Activated gamma-delta T cell treated with anti-CD3 and anti-CD28 coated beads, Interleukin-2, amount 50 U/mL, for 16 hours (primary cell): ENCODE results near the gene CNNM4.

Experiments
- DNase-seq: peaks from one replicate; pipeline ENCODE4 v3.0.0-alpha.2; 2020; ENCODE audit warnings: low read depth

The CNNM4 gene

DNA sequence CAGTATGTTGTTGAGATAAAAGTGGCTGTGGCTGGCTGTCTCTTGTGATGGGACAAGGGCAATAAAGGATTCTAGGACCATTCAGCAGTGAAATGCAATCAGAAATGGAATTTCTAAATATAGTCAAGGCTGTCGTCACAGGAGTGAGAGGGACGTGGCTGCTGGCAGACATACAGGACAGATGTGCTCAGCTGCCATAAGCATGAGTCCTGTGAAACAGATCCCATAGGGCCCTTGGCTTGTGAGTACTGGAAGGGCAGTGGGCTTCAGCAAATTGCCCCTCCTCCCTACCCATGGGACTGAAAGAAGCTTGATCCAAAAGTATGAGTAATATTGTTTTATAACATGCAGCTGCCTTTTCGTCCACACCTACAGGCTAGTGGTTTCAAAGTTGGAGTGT lies 51.2 kb downstream of the CNNM4 start:
- DNase-seq, result no peak

- no peak for DNase-seq
These were observed 53.0 kb downstream of the CNNM4 start for GRCh38 chr2:96813656-96814055.

- DNase-seq, result no peak
These were observed 54.8 kb downstream of the CNNM4 start for GRCh38 chr2:96815326-96816126.

GRCh38 chr2:96816127-96816835 lies 55.6 kb downstream of the CNNM4 start, which contains the start of gene CNNM3:
CNNM3 (plus strand) TSS chr2:96816268; CDS start chr2:96816278, 10 bp downstream.
- DNase-seq, result peak; percentile 96

- DNase-seq, result no peak
These were observed 56.4 kb downstream of the CNNM4 start for GRCh38 chr2:96816836-96817702.

DNA sequence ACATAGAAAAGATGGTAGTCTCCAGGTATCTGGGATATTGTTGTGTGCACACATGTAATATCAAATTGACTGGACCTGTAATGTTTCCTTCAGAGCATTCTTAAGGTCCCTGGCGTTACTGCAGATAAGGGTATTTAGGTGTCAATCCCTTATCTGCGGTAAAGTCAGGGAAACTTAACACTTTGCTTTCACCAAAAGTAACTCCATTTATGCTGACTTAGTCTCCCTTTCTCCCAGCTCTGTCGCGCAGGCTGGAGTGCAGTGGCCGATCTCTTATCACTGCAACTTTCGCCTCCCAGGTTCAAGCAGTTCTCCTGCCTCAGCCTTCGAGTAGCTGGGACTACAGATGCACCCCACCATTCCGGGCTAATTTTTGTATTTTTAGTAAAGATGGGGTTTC lies 57.2 kb downstream of the CNNM4 start:
- no peak for DNase-seq

GRCh38 chr2:96819128-96819875 lies 58.6 kb downstream of the CNNM4 start:
- no peak for DNase-seq

GRCh38 chr2:96819876-96820511 lies 59.3 kb downstream of the CNNM4 start:
- DNase-seq, result no peak

DNA sequence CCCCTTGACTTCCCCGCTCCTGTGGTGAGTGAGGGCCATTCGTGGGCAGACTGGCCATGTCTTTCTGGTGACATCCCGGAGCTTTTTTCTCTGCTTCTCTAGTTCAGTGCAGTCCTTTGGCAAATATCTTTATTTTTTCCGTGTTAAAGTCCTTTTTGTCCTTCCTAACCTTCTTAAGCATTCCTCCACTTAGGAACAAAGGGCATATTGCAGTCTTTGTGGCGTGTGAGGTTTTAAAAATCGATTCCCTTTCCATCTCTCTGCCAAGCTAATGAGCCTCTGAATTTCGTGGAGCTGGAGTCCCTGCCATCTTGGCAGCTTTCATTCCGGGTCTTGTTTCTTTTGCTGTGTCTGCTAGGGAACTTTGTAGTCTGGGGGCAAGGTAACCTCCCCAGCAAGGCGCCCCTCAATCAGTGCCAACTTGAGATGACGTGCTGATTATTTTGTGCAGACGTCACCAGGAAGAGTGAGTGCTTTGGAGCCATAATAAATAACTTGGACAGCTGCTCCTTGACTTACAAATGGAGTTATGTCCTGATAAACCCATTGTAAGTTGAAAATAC lies 60.5 kb downstream of the CNNM4 start:
- DNase-seq, result no peak

DNA sequence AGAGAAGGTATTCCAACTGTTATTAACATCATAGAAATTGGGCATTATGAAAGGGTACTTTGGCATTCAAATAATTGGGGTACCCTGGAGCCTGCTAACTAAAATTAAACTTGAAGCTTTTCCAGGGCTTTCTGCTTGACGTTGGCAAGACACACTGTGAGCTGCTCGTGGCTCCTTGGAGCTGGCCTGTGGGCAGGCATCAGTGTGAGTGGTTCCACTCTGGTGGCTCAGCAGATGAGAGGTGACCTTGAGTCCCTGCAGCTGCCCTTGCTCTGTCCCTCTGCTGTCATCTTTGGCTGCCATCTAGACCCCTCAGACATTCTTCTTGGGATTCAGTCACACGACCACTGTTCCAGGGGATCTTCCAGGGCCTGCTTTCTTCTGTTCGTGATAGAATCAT lies 62.1 kb downstream of the CNNM4 start:
- no peak for DNase-seq

GRCh38 chr2:96823198-96823597 lies 62.5 kb downstream of the CNNM4 start:
- no peak for DNase-seq

DNA sequence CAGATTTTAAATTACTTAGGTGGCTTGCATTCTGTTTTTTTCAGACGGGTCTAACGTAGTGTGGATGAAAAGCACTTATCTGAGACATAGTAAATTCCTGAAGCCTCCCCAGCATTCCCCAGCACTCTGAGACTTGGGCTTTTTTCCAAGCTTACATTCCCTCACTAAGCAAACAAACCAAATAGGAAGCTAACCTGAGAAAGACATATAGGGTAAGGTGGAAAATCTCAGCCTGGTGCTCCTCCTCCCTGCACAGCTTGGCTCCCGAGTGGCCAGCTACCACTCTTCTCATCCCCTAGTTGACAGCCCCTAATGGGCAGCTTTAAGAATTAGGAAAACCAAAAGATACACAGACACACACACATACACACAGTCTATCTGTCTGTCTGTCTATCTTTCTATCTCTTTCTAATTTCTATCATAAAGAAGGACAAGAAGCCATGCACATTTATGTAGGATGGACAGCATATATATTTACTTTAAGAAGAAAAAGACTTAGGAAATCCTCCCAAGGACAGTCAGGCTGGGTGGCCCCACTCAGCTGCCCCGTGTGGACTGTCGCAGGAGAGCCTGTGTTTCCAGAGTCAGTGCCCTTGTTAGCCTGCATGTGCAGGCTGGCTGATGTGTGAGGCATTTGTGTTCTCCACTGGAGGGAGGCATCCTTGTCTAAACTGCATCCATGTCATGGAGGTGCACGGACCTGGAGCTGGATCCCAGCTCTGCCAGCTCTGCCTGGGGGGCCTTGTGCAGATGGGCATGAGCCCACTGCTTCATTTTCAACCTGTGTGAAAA lies 63.6 kb downstream of the CNNM4 start:
- DNase-seq, result no peak

DNA sequence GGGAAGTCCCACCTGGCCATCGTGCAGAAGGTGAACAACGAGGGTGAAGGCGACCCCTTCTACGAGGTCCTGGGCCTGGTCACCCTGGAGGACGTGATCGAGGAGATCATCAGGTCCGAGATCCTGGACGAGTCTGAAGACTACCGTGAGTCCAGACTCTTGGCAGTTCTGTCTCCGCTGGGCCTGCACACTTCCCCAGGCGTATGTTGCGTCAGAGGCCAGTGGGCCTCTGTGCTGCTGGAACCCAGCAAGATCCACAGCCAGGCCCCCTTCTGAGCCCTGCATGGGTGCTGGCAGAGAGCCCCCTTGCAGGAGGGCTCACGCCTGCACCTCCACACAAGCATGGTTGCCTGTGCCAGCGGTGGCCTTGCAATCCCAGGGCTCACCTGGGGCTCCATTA lies 64.4 kb downstream of the CNNM4 start:
- no peak for DNase-seq

DNA sequence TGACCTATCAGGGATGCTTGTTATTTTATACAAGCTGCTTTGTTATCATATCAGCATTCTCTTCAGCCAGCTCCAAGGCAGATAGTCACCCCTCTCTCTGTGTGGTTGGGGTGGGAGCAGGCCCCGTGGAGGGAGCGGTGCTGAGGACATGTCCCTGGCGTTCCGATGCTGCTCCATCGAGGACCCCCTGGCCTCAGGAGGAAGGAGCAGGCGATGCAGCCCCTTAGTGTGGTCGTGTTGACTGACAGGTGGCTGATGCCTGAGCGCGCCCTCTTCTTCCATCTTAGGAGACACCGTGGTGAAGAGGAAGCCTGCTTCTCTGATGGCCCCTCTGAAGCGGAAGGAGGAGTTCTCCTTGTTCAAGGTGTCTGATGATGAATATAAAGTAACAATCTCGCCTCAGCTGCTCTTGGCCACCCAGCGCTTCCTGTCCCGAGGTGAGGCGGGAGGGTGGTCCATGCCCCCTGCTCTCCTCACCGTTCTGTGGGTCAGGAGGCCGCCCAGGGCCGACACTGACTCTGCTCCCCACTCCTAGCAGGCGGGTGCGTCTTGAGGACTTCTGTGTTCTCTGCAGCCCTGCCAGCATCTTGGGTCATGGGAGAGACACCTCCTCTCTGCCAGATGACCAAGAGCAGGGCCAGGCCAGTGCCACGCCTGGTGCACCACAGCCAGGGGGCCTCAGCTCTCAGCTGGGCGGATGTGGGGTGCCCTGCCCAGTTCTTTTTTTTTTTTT lies 66.0 kb downstream of the CNNM4 start:
- no peak for DNase-seq

- no peak for DNase-seq
These were observed 67.7 kb downstream of the CNNM4 start for GRCh38 chr2:96828436-96828835.

DNA sequence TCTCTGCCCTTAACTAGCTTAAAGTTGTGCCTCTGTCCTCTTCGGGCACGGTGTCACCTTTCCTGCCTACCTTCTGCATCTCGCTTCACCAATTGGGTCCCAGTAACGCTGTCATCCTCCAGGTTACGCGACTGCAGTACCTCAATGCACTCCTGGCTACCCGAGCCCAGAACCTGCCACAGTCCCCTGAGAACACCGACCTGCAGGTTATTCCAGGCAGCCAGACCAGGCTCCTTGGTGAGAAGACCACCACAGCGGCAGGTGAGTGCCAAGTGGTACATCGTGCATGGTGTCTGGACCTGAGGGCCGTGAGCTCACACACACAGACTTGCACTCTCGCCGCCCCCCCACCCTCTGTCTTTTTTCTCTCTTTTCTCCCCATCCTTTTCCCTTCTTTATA lies 68.2 kb downstream of the CNNM4 start:
- no peak for DNase-seq

GRCh38 chr2:96830044-96830562 lies 69.4 kb downstream of the CNNM4 start:
- DNase-seq, result no peak

- no peak for DNase-seq
These were observed 71.0 kb downstream of the CNNM4 start for GRCh38 chr2:96831679-96832078.

DNA sequence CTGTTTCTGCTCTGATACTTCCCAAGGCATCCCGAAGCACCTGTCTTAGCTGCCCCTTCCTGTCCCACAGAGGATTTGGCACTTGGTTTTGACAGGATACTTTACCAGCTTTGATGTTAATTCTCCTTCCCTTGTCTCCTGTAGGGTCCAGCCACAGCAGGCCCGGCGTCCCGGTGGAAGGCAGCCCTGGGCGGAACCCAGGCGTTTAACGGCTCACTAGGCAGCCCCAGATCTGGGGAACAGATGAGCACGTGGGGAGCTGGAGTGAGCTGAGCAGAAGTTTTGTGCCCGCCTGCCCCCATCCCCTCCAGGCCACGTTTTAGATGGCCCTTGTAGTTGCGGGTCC lies 71.7 kb downstream of the CNNM4 start:
- DNase-seq, result no peak
